ENCODE measurements around the gene IL24. TPM values are rescaled to one million over a fixed set of nuclear protein-coding genes. Genes with fewer than 3 reads are reported as not detected.

IL24 gene
- total RNA-seq, 4 donors from 2014 or later: not detected

DNA sequence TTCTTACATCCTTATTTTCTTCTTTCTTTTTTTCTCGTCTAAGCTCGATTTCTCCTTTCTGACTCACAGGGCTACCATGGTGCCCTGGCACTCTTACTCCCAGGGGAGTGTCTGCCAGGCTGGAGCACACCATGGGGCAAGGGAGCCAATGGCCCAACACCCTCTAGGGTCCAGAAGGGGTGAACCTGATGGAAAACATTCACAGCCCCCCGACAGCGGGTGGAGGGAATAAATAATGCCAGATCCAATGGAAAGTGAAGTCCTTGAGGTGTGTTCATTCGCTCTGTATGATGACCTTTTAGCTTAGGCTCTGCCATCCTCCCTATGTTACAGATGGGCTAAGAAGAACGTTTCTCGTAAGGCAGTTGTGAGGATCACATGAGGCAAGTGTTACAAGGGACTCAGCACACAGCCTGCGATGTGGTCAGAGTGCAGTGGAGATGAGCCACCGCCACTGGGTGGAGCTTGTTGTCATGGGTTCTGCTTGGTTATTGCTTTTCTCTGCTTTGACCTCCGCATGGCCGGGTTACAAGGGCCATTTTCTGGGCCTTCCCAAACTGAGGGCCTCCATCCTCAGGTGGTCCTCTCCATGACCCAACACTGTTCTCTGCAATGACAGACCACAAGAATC, 28.0 kb downstream of the IL24 start:
- H3K27me3 ChIP-seq: no peaks in the 10 kb centered on the region
- H3K9me3 ChIP-seq: no peaks in the 10 kb centered on the region
- H3K4me1 ChIP-seq: peaks cover 5 to 40% (median 8%) of the 10 kb centered on the region in 4 donors
- no peak overlapping the region for H3K4me3 ChIP-seq
- intact Hi-C loops (cut with DNase I; ENCODE audit: low total_unique reads): no loop called here
- peak; percentile 81 for DNase-seq
- TF ChIP-seq, protein P1, sequence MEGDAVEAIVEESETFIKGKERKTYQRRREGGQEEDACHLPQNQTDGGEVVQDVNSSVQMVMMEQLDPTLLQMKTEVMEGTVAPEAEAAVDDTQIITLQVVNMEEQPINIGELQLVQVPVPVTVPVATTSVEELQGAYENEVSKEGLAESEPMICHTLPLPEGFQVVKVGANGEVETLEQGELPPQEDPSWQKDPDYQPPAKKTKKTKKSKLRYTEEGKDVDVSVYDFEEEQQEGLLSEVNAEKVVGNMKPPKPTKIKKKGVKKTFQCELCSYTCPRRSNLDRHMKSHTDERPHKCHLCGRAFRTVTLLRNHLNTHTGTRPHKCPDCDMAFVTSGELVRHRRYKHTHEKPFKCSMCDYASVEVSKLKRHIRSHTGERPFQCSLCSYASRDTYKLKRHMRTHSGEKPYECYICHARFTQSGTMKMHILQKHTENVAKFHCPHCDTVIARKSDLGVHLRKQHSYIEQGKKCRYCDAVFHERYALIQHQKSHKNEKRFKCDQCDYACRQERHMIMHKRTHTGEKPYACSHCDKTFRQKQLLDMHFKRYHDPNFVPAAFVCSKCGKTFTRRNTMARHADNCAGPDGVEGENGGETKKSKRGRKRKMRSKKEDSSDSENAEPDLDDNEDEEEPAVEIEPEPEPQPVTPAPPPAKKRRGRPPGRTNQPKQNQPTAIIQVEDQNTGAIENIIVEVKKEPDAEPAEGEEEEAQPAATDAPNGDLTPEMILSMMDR (IDR thresholded peaks at IDR 0.05): peak in 1 of 5 experiments; percentile 13
- TF ChIP-seq POLR2A (IDR thresholded peaks at IDR 0.05): no peak
- peak in 2 of 3 donors; percentile 48 to 55 for TF ChIP-seq POLR2AphosphoS5 (IDR thresholded peaks at IDR 0.05)
- H3K36me3 ChIP-seq: no peaks in the 10 kb centered on the region
- 60 to 65% methylated on average over 2 to 11 of the region's 11 CpGs for WGBS, 2 donors (ENCODE audit: low coverage in 1 of 2)
- H3K27ac ChIP-seq: peak overlapping the region; percentile 72 to 78 (median 76)
- in situ Hi-C loops (cut with MboI; ENCODE audit: low pct_ligation_motif_present in 1 of 4, low pct_unique_long_range_greater_than_20kb in 1 of 4, low sequenced_read_pairs in 3 of 4): no loop called here

DNA sequence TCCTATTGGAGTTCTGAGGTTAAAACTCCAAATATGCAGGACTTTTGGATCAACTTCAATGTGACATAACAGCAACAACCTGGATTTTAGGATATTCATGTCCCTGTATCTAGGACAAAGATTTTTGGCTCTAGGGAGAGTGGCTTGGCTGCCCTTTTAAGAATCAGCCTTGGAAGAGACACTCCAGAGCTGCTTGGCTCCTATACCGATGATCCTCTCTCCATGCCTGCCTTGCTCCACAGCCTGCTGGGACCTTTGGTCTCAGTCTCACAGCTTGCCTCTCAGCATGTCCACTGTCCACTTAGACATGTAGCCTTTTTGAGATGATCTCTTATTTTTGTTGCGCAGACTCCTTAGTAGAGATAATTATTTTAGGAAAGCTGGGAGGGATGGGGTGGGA, 29.0 kb downstream of the IL24 start:
- no peaks in the 10 kb centered on the region for H3K9me3 ChIP-seq
- H3K4me3 ChIP-seq: no peak overlapping the region
- intact Hi-C loops (cut with DNase I; ENCODE audit: low total_unique reads): no loop called here
- DNase-seq: no peak
- H3K4me1 ChIP-seq: peaks cover 5 to 47% (median 8%) of the 10 kb centered on the region in 4 donors
- 50 to 63% methylated on average over 1 to 2 of the region's 2 CpGs for WGBS, 2 donors (ENCODE audit: low coverage in 1 of 2)
- in situ Hi-C loops (cut with MboI; ENCODE audit: low pct_ligation_motif_present in 1 of 4, low pct_unique_long_range_greater_than_20kb in 1 of 4, low sequenced_read_pairs in 3 of 4): no loop called here
- peak overlapping the region; percentile 72 to 78 (median 76) for H3K27ac ChIP-seq
- no peaks in the 10 kb centered on the region for H3K27me3 ChIP-seq
- no peak for TF ChIP-seq POLR2A (IDR thresholded peaks at IDR 0.05)
- TF ChIP-seq, protein P1 (IDR thresholded peaks at IDR 0.05): no peak
- no peak for TF ChIP-seq POLR2AphosphoS5 (IDR thresholded peaks at IDR 0.05)
- no peak for TF ChIP-seq EP300 (IDR thresholded peaks at IDR 0.05; ENCODE audit: low read depth)
- no peaks in the 10 kb centered on the region for H3K36me3 ChIP-seq

DNA sequence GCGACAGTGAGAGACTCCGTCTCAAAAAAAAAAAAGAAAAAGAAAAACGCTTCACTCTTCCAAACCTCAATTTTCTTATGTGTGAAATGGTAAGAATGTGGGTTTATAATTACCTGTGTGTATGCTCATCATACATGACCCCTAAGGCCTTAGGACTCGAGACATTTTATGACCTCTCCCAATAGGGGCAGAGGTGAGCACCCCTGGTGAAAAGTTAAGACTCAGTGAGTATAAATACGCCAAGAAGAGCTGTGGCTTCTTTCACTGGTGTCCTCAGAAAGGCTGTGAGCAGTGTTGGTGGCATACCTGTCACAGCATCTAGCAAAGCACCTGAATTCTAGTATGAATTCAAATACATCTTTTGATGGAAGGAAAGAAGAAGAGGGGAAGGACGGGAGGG, 32.3 kb downstream of the IL24 start:
- peaks cover 5 to 55% (median 8%) of the 10 kb centered on the region in 4 donors for H3K4me1 ChIP-seq
- WGBS, 2 donors (ENCODE audit: low coverage in 1 of 2): 70 to 77% methylated on average over 2 to 6 of the region's 6 CpGs
- in situ Hi-C loops (cut with MboI; ENCODE audit: low pct_ligation_motif_present in 1 of 4, low pct_unique_long_range_greater_than_20kb in 1 of 4, low sequenced_read_pairs in 3 of 4) (no loop called here), intact Hi-C loops (cut with DNase I; ENCODE audit: low total_unique reads) (no loop called here)
- no peak overlapping the region for H3K4me3 ChIP-seq
- no peak for DNase-seq
- H3K9me3 ChIP-seq: no peaks in the 10 kb centered on the region
- peaks cover 0 to 16% (median 3%) of the 10 kb centered on the region in 4 donors for H3K36me3 ChIP-seq
- peak overlapping the region; percentile 34 to 78 (median 50) for H3K27ac ChIP-seq
- TF ChIP-seq POLR2A (IDR thresholded peaks at IDR 0.05) (no peak), EP300 (IDR thresholded peaks at IDR 0.05; ENCODE audit: low read depth) (no peak), POLR2AphosphoS5 (IDR thresholded peaks at IDR 0.05) (no peak)
- TF ChIP-seq, protein P1 (IDR thresholded peaks at IDR 0.05): no peak
- H3K27me3 ChIP-seq: no peaks in the 10 kb centered on the region

DNA sequence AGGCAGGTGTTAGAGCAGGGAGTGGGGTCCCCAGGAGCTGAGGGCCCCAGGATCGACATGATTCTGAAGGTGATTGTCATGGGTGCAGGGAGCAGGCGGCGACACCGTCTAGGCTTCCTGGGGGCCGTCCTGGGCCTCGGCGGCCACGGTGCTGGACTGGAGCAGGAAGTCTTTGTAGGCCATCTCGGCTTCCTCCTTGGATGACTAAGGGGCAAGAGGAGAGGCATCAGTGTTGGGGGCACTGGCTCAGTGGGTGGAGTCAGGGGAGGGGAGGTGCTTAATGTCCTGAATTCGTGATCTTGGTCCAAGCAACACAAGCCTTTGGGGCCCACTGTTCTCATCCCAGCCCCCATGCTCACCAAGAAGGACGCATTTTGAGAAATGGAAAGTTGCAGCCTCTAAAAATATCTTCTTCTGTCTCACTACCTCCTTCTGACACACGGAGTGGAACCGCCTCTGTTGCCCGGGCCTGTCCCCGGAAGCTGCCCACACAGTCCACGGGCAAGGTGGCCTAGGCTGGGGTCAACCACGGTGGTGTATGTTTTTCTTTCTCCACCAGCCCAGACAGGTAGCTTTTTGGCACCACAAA, 33.1 kb downstream of the IL24 start:
- Histone ChIP-seq H3K9me3 (no peaks in the 10 kb centered on the region), H3K4me1 (peaks cover 5 to 49% (median 8%) of the 10 kb centered on the region in 4 donors), H3K36me3 (peaks cover 0 to 16% (median 4%) of the 10 kb centered on the region in 4 donors), H3K27ac (peak overlapping the region; percentile 34 to 78 (median 50)), H3K4me3 (no peak overlapping the region), H3K27me3 (no peaks in the 10 kb centered on the region)
- intact Hi-C loops (cut with DNase I; ENCODE audit: low total_unique reads): no loop called here
- in situ Hi-C loops (cut with MboI; ENCODE audit: low pct_ligation_motif_present in 1 of 4, low pct_unique_long_range_greater_than_20kb in 1 of 4, low sequenced_read_pairs in 3 of 4): no loop called here
- no peak for DNase-seq
- no peak for TF ChIP-seq POLR2AphosphoS5 (IDR thresholded peaks at IDR 0.05)
- TF ChIP-seq POLR2A (IDR thresholded peaks at IDR 0.05): no peak
- TF ChIP-seq, protein P1 (IDR thresholded peaks at IDR 0.05): no peak
- no peak for TF ChIP-seq EP300 (IDR thresholded peaks at IDR 0.05; ENCODE audit: low read depth)
- WGBS, 2 donors (ENCODE audit: low coverage in 1 of 2): 61 to 78% methylated on average over 7 to 17 of the region's 17 CpGs
